Left hindlimb (tissue), 1 donor: Measurements from ENCODE around the gene NCAPH2.
"Not testable (repeated sequence)": the region's sequence is repeated elsewhere in the genome, so short reads cannot be mapped to it uniquely, and the experiment has no call there.

ENCODE experiments used
- DNase-seq: peaks from one replicate; pipeline ENCODE4 v3.0.0-alpha.2; 2018

The NCAPH2 gene

GRCh38 chr22:50531546-50531961 is 23.5 kb downstream of the NCAPH2 start:
- no peak for DNase-seq

GRCh38 chr22:50531962-50532674 is 24.1 kb downstream of the NCAPH2 start:
- peak; percentile 83 for DNase-seq

GRCh38 chr22:50532824-50533796 is 25.1 kb downstream of the NCAPH2 start:
- DNase-seq: no peak

GRCh38 chr22:50533856-50534711 is 26.1 kb downstream of the NCAPH2 start:
- DNase-seq: not testable (repeated sequence)

- no peak for DNase-seq
These were observed 27.1 kb downstream of the NCAPH2 start for GRCh38 chr22:50535113-50535512.

GRCh38 chr22:50536226-50536625 is 28.2 kb downstream of the NCAPH2 start:
- no peak for DNase-seq

- no peak for DNase-seq
These were observed 29.7 kb downstream of the NCAPH2 start for GRCh38 chr22:50537765-50538164.

- peak; percentile 2 for DNase-seq
These were observed 32.4 kb downstream of the NCAPH2 start for GRCh38 chr22:50540381-50540780.

- DNase-seq: peak; percentile 14
These were observed 33.6 kb downstream of the NCAPH2 start for GRCh38 chr22:50541667-50542026.

- peak; percentile 25 for DNase-seq
These were observed 34.4 kb downstream of the NCAPH2 start for GRCh38 chr22:50542416-50542927.

- DNase-seq: no peak
These were observed 36.2 kb downstream of the NCAPH2 start for GRCh38 chr22:50544078-50544745.

GRCh38 chr22:50544746-50545253 is 36.8 kb downstream of the NCAPH2 start:
- DNase-seq: no peak

- peak; percentile 31 for DNase-seq
These were observed 37.7 kb downstream of the NCAPH2 start, which contains the start of gene KLHDC7B for GRCh38 chr22:50545522-50546325. Gene KLHDC7B, plus strand, starts transcription at chr22:50545899. Its CDS starts 345 bp downstream, at chr22:50546244.

GRCh38 chr22:50546326-50547262 is 38.6 kb downstream of the NCAPH2 start:
- DNase-seq: peak; percentile 26

- peak; percentile 17 for DNase-seq
These were observed 39.4 kb downstream of the NCAPH2 start for GRCh38 chr22:50547263-50547985.

GRCh38 chr22:50548040-50548920 is 40.3 kb downstream of the NCAPH2 start:
- DNase-seq: peak; percentile 34

GRCh38 chr22:50548921-50549790 is 41.1 kb downstream of the NCAPH2 start:
- DNase-seq: peak; percentile 21
